ENCODE measurements around the gene PEX10.
A peak's percentile ranks its signal among the peaks of the same experiment; 100 is the strongest.

Gene PEX10

DNA sequence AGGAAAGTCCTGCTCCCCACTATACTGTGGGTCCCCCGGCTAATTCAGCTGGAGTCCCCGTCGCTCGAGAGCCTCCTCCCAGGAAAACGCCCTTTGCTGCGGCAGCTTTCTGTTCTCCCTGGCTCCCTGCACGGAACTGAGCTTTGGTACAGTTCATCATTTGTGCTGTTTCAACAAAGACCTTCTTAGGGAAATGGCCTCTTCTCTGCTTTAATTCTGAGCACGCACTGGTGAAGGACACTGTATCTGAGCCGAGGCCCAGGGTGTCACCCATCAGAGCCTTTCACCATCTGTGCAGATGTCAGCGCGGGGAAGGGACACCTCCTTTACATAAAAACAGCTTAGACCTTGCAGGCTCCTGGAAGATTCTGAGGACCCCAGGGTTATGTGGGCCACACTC, 13.5 kb upstream of the PEX10 start:
- DNase-seq (ENCODE audit: low read depth in 3 of 3, low spot score in 1 of 3): no peak

DNA sequence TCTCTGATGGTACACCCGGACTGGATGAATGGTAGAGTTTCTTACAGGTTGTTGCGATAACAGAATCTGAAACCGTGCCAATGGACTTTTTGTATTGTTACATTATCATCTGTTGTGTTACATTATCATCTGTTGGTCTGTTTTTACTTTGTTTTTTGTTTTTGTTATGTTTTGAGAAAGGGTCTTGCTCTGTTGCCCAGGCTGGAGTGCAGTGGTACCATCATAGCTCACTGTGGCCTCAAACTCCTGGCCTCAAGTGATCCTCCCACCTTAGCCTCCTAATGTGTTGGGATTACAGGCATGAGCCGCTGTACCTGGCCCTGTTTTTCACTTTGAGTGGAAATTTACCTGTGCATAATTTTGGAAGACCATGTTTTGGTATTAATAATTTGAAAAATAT, 10.2 kb upstream of the PEX10 start:
- DNase-seq (ENCODE audit: low read depth in 3 of 3, low spot score in 1 of 3): no peak

GRCh38 chr1:2419416-2419815, 7.1 kb upstream of the PEX10 start:
- no peak for DNase-seq (ENCODE audit: low read depth in 3 of 3, low spot score in 1 of 3)

DNA sequence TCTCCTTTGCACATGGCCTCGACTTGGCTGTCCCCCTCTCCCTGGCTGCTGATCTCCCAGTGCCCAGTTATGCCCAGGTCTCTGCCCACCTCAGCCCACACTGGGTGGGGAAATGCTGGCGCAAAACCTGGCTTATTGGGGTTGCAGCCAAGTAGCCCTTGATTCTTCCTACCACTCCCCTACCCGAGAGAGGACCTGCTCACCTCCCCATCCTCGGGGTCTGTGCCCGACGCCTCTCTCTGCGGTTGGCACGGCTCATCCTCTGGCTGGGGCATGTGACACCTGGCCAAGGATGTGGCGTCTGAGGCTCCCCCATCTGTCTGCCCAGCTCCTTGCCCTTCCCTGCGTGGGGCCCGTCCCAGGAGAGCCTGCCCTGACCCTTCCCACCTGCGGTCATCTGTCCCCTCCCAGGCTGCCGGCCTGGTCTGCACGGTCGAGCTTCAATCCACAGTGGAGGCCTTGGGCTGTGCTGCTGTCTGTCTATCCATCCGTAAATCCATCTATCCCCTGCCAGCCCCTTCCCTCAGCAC, 6.5 kb upstream of the PEX10 start:
- no peak for DNase-seq (ENCODE audit: low read depth in 3 of 3, low spot score in 1 of 3)

DNA sequence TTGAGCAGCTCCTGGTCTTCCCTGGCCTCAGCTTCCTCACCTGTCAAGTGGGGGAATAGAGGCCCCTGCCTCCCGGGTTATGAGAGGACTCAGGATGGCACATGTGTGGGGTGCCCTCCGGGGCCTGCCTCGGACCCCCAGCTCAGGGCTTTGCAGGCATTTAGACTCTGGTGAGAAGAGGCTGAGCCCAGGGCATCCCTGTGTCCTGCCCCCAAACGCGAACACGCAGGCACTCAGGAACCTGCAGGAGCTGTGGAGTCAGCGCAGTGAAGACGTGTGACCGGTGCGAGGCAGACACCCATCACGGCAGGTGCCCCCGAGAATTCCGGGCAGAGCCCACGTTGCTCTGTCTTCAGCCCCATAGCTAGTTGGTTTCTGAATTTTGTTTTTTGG, 5.5 kb upstream of the PEX10 start:
- DNase-seq (ENCODE audit: low read depth in 3 of 3, low spot score in 1 of 3): no peak

DNA sequence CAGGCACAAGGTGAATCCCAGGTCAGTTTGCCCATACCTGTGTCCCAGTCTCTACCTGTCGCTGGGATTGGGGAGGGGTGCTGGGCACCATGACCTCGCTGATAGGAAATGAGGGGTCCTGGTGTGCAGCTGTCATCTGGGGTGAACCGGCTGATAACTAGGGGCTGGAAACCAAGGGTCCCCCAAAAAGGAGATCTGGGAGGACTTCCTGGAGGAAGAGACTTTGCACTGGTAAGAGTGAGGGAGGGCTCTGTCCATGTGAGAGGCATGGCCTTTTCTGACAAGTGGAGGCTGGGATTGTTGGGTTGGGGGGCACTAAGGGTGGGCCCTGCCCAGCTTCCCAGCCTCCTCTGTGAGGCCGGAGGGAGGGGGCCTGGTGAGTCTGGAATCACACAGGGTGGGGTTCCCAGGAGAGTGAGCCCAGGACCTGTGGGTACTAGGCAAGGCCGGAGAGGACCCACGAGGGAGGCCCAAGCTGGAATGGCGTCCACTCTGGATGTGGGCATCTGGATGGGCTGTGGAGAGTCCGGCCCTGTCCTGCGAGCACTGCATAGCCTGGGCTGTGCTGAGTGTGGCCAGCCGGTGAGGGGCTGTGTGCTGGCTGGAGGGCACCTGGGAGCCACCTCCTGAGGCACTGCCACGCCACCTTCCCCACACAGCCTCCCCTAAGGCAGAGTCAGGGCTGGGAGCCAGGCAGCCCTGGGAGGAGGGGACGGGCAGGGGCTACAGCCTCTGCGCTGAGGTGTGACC, 4.9 kb upstream of the PEX10 start:
- no peak for DNase-seq (ENCODE audit: low read depth in 3 of 3, low spot score in 1 of 3)

- DNase-seq (ENCODE audit: low read depth in 3 of 3, low spot score in 1 of 3): no peak
Observed at GRCh38 chr1:2416403-2416802, 4.0 kb upstream of the PEX10 start.

GRCh38 chr1:2415801-2416208, 3.4 kb upstream of the PEX10 start:
- no peak for DNase-seq (ENCODE audit: low read depth in 3 of 3, low spot score in 1 of 3)

GRCh38 chr1:2415337-2415736, 3.0 kb upstream of the PEX10 start:
- no peak for DNase-seq (ENCODE audit: low read depth in 3 of 3, low spot score in 1 of 3)

DNA sequence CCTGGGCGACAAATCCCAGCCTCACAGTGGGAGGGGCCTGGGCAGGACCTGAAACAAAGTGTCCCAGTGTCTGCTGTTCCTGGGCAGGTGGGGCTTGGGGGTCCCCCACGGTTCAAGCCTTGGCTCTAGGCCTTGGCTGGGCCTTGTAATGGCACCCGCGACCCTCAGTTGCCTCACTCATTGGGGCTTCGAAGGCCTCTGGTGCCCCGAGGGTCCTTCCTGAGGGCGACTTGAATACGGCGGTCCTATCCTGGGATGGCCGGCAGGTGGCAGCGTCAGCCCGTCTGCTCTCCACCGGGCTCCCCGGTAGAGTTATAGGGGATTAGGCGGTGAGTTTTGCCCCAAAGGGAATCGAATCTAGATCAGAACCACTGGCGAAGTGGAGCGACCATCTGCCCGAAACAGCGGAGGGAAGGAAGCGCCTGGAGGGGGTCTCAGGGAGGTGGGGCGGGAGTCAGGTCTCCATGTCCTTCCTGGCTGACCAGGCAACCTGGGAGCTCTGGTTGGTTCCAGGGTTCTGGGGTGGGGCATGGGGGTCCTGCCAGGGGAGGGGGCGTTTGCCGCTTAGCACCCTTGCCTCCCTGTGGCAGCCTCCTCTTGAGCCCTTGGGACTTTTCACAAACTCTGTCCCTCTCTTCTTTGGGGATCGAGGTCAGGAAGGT, 2.1 kb upstream of the PEX10 start:
- peak; percentile 42 to 71 (median 67) for DNase-seq (ENCODE audit: low read depth in 3 of 3, low spot score in 1 of 3)

- no peak for DNase-seq (ENCODE audit: low read depth in 3 of 3, low spot score in 1 of 3)
Observed at GRCh38 chr1:2413495-2414296, 1.3 kb upstream of the PEX10 start.

GRCh38 chr1:2412773-2413494, 570 bp upstream of the PEX10 start:
- DNase-seq (ENCODE audit: low read depth in 3 of 3, low spot score in 1 of 3): no peak

DNA sequence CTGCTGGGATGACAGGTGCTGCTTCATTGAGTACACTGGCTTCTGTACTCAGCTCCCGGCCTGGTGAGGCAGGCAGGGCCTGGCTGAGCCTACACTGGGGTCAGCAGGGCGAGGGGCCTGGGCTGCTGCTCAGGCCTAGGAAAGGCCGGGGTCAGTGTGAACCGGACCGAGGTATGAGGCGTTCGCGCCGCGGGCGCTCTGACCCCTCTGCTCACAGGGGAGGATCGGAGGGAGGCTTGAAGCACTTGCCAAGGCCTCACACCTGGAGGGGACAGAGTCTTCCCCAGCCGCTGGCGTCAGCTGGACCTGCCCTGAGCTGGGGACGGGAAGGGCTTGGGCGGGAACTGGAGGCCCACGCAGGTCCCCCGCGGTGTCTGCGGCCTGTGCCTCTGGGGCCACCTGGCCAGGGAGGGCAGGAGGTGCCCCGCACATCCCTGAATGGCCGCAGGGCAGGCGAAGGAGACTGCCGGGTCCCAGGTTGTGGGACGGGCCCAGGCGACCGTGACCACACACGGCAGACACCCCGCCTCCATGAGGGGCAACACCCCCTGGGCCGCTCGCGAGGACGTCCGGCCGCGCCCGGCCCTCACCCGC, 466 bp downstream of the PEX10 start:
- DNase-seq (ENCODE audit: low read depth in 3 of 3, low spot score in 1 of 3): peak in 1 of 3 donors; percentile 32

DNA sequence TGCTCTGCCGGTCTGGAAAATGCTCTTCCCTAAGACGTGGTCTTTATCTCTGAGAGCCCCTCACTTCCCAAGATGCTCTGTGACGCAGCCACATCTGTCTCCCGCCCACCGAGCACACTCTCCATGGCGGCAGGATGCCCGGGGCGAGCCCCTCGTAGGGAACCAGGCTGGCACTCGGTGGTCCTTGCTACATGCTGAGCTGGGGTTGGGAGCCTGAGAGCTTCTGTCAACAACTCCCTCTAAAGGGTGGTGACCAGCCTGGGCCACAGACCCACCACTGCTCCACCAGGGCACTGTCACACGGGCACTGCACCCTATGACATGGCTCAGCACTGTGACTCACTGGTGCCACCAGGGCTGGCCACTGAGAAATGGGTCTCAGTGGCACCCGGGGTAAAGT, 2.6 kb downstream of the PEX10 start:
- no peak for DNase-seq (ENCODE audit: low read depth in 3 of 3, low spot score in 1 of 3)

DNA sequence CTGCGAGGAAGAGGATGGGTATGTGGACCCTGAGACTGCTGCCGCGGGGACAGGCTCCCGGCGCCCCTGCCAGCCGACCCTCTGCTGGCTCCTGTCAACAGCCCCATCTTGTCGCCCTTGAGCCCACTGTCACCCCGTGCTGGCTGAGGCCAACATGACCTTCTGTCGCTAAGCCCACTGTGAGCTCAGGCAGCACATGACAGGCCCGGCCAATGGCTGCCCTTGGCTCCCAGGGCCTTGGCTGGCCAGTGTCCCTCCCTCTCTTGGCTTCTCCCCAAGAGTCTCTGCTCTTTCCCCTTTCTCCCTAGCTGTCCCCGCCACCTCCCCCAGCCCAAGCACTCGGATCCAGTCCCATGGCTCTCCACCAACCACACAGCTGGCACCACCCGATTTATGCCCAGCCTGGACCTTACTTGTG, 3.5 kb downstream of the PEX10 start:
- no peak for DNase-seq (ENCODE audit: low read depth in 3 of 3, low spot score in 1 of 3)

DNA sequence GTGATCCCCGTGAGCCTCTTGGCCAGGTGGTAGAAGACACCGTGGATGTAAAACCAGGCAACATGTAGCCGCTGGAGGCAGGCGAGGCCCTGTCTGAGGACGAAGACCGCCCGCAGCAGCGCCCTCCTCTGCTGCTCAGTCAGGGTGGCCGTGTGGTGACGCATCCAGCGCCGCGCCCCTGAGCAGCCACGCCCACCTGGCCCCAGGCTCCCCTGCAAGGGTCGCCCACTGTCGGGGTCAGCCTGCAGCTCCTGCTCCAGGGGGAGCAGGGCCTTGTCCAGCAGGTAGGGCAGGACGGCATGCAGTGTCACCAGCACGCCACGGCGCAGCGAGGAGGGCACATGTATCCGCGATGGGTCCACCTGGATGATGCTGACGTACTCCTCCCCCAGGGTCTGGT, 3.9 kb downstream of the PEX10 start:
- no peak for DNase-seq (ENCODE audit: low read depth in 3 of 3, low spot score in 1 of 3)

DNA sequence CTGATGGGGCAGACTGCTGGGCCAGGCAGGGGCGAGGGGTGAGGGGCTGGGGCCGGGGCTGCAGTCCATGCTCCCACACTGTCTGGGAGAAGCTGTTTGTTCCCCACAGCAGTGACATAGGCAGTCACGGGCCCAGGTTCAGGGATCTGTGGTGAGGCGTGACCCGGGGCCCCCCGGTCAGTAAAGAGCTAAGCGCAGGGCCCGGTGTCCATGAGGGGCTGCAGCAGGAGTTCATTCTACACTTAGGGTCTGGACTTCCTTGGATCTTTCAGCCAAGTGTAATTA, 4.4 kb downstream of the PEX10 start:
- no peak for DNase-seq (ENCODE audit: low read depth in 3 of 3, low spot score in 1 of 3)

- no peak for DNase-seq (ENCODE audit: low read depth in 3 of 3, low spot score in 1 of 3)
Observed at GRCh38 chr1:2407166-2407990, 5.0 kb downstream of the PEX10 start.

- DNase-seq (ENCODE audit: low read depth in 3 of 3, low spot score in 1 of 3): no peak
Observed at GRCh38 chr1:2406451-2407041, 5.8 kb downstream of the PEX10 start.

Measured in stimulated activated CD4-positive, alpha-beta T cell treated with anti-CD3 and anti-CD28 coated beads, TNF-alpha, amount 100 ng/mL, for 1 hour (primary cell).